SKM-1 (cell line): ENCODE results near the gene SLC39A11.
"Not testable (repeated sequence)": the region's sequence is repeated elsewhere in the genome, so short reads cannot be mapped to it uniquely, and the experiment has no call there.

Experiments
- DNase-seq: peaks from one replicate; lab custom pipeline; 2025; ENCODE audit not compliant: unreplicated experiment; lab: John Stamatoyannopoulos, UW

SLC39A11 gene

GRCh38 chr17:72846399-72846798 is 246.1 kb downstream of the SLC39A11 start:
- DNase-seq, result no peak

- DNase-seq, result no peak
Observed at GRCh38 chr17:72843591-72843990, 248.9 kb downstream of the SLC39A11 start.

- DNase-seq, result no peak
Observed at GRCh38 chr17:72840019-72840418, 252.5 kb downstream of the SLC39A11 start.

DNA sequence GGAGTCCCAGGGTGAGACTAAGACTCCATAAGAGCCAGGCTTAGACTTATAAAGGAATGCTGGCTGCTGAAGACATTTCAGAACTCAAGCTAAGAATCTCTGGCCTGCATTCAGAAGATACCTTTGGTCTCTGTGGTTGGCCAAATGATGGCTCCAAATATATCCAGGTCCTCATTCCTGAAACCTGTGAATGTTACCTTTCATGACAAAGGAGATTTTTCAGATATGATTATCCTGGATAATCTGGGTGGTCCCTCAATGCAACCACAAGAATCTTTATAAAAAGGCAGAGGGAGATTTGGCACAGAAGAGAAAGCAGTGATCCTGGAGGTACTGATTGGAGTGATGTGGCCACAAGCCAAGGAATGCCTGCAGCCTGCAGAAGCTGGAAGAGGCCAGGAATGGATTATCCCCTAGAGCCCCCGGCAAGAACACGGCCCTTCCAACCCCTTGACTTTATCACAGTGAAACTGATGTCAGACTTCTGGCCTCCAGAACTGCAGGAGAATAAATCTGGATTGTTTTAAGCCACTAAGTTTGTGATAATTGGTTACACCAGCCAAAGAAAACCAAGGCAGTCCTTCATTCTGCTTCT is 253.3 kb downstream of the SLC39A11 start:
- no peak for DNase-seq

DNA sequence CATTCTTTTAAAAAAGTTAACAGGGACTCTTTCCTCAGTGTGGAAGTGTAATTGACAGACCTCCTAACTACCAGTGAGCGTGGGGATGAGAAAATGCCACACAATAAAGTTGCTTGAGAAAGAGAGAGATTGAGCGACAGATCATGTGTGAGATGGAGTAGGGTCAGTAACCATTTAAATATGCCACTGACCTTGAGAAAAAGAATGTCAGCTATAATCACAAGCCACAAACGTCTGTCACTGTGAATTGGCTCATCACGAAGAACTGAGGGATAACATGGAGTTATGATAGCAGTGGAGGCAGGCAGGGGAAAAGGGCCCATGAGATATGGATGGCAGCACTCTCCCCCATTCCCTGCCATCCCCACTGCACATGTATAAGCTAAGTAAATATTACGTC is 253.9 kb downstream of the SLC39A11 start:
- no peak for DNase-seq

GRCh38 chr17:72838068-72838467 is 254.4 kb downstream of the SLC39A11 start:
- no peak for DNase-seq

GRCh38 chr17:72837335-72837734 is 255.2 kb downstream of the SLC39A11 start:
- no peak for DNase-seq

GRCh38 chr17:72833128-72833765 is 259.2 kb downstream of the SLC39A11 start:
- no peak for DNase-seq

GRCh38 chr17:72832306-72832705 is 260.2 kb downstream of the SLC39A11 start:
- no peak for DNase-seq

DNA sequence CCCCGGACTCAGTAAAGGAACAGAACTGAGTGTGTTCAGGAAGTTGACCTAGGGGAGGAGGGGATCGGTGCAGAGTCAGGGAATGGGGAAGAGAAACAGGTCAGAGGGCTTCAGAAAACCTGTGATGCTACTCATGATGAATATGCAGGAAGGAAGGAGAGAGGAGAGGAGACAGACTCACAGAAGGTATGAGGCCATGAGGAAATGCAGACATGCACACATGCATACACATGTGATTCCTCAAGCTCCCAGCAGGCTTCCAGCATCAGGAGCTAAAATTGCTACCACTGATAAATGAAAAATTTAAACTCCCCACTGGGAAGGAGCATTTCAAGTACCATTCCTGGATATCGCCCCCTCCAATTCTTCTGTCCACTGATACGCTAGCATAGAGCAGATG is 262.6 kb downstream of the SLC39A11 start:
- DNase-seq, result no peak

DNA sequence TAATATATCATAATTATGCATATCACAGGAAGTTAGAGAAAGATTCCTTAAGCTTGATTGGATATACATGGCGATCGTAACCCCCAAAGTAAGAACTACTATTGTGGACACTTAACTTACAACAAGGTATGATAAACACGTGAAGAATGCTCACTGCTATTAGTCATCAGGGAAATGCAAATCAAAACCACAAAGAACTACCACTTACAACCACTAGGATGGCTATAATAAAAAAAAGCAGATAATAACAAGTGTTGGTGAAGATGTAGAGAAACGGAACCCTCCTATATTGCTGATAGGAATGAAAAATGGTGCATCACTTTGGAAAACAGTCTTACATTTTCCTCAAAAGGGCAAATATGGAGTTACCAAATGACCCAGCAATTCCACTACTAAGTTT is 265.9 kb downstream of the SLC39A11 start:
- no peak for DNase-seq

GRCh38 chr17:72826059-72826458 is 266.4 kb downstream of the SLC39A11 start:
- not testable (repeated sequence) for DNase-seq

- DNase-seq, result no peak
Observed at GRCh38 chr17:72825218-72825617, 267.3 kb downstream of the SLC39A11 start.

DNA sequence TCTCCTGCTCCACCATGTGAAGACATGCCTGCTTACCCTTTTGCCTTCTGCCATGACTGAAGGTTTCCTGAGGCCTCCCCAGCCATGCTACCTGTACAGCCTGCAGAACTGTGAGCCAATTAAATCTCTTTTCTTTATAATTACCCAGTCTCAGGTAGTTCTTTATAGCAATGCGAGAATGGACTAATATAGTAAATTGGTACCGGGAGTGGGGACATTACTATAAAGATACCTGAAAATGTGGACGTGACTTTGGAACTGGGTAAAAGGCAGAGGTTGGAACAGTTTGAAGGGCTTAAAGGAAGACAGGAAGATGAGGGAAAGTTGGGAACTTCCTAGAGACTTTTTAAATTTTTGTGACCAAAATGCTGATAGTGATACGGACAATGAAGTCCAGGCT is 268.2 kb downstream of the SLC39A11 start:
- not testable (repeated sequence) for DNase-seq

- DNase-seq, result no peak
Observed at GRCh38 chr17:72822358-72823023, 270.0 kb downstream of the SLC39A11 start.

DNA sequence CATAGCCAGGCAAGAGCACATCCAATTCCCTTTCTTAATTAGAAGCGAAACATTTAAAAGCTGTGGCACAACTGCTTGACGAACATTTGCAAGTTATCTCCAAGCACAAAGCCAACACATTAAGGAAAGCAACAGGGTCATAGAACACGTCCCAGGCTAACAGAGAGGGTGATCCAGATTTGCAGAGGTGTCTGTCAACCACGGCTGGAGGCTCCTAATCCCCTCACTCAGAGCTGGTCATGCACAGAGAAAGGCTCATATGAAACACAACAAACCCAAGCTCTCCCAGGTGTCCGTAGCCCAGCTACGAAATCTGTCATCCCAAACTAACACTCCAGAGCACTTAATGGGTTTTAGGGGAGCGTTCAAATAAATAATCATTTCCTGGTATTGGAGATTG is 276.1 kb downstream of the SLC39A11 start:
- no peak for DNase-seq

- no peak for DNase-seq
Observed at GRCh38 chr17:72813481-72813880, 279.0 kb downstream of the SLC39A11 start.

DNA sequence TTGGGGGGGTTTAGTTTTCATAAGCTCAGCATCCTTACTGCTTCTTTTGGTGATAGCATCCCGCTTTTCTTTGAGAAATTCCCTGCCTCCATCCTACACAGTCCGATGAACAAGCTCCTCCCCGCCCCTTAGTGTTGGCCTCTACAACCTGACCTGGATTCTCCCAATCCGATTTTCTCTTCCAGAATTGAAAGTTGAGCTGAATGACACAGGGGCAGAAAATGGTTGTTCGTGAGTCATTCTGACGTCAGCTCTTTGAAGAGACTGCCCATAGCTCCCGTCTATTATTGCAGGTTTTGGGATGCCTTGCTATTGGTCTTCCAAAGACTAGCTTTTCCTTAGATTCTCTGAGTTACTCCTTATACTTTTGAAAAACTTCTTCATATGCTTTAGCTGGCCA is 279.7 kb downstream of the SLC39A11 start:
- no peak for DNase-seq

- no peak for DNase-seq
Observed at GRCh38 chr17:72811976-72812687, 280.4 kb downstream of the SLC39A11 start.

GRCh38 chr17:72810991-72811508 is 281.4 kb downstream of the SLC39A11 start:
- no peak for DNase-seq

DNA sequence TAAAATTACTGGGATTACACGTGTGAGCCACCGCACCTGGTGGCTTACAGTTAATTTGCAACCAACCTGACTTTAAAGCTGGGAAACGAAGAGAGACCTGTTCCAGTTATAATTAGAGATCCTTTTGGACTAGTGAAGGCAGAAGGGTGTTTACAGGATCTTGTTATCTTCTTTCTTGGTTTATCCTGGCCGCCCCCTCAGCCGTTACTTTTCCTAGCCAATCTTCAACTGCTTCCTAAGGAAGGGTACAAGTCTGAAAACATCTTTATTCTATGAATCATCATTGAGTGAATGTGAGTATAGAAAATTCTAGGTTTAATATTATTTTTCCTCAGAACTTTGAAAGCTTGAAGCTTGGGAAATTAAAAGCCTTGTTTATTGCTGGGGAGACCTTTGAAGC is 286.5 kb downstream of the SLC39A11 start:
- no peak for DNase-seq
